CD1c-positive myeloid dendritic cell (primary cell): ENCODE data around the gene SIK3.

ENCODE experiments used
- DNase-seq: peaks from one replicate; pipeline ENCODE4 v3.0.0-alpha.2; 2016; ENCODE audit errors: extremely low spot score

The SIK3 gene

GRCh38 chr11:116797816-116798215, 300.4 kb downstream of the SIK3 start:
- DNase-seq = no peak

GRCh38 chr11:116796548-116796947, 301.7 kb downstream of the SIK3 start:
- DNase-seq = no peak

GRCh38 chr11:116794851-116795250, 303.4 kb downstream of the SIK3 start:
- DNase-seq = no peak

- peak; percentile 17 for DNase-seq
These were observed 304.5 kb downstream of the SIK3 start for GRCh38 chr11:116793772-116794097.
